Endothelial cell of umbilical vein (primary cell): ENCODE data around the gene ARPC2. TPM values are rescaled to one million over a fixed set of nuclear protein-coding genes. Genes with fewer than 3 reads are reported as not detected.

ENCODE experiments used
- BruUV-seq: library from RNA; stranded (reverse); fragments of 400-500 nt; replicated peaks from 2 replicates; lab custom pipeline; 2021; lab: Mats Ljungman, UMichigan
- CTCF ChIA-PET: fragments of 300-600, 350-600 bp; sonication (Branson Sonifier 250); formaldehyde crosslinking; loops from one replicate; lab custom pipeline; 2021; ENCODE audit warnings: antibody characterized with exemption, inconsistent platforms; lab: Charles Lee
- POLR2A ChIA-PET: fragments of 300-600, 350-600 bp; sonication (Branson Sonifier 250); formaldehyde crosslinking; loops from one replicate; lab custom pipeline; 2021; ENCODE audit warnings: antibody characterized with exemption, inconsistent platforms; lab: Charles Lee
- DNase-seq: peaks from one replicate; pipeline ENCODE4 v3.0.0-alpha.2; 2011; ENCODE audit warnings: low read depth, low spot score
- FAIRE-seq: peaks from 2 replicates; lab custom pipeline; 2011; peaks lifted over from hg19 to GRCh38; lab: Jason Lieb, UNC
- H2AFZ ChIP-seq: 2 replicates; pipeline ENCODE4 v1.6.0; 2012; ENCODE audit warnings: low read depth, low read length, control low read depth, inconsistent platforms
- H3K27ac ChIP-seq: 2 replicates; pipeline ENCODE4 v1.5.1; 2011; ENCODE audit warnings: low read depth, mild to moderate bottlenecking, control low read depth, low read length, moderate library complexity; ENCODE audit not compliant: insufficient read depth
- H3K27me3 ChIP-seq, 2 experiments: 2 replicates each; pipeline versions ENCODE4 v1.6.0 to v1.6.1; 2011; ENCODE audit warnings: low read length in 2 of 2, mixed read lengths in 1 of 2; ENCODE audit not compliant: control insufficient read depth in 2 of 2, insufficient read depth in 2 of 2
- H3K36me3 ChIP-seq, 2 experiments: 2 replicates in 1 of 2; 3 replicates in 1 of 2; pipeline ENCODE4 v1.5.1; 2011; ENCODE audit warnings: low read length in 2 of 2, mild to moderate bottlenecking in 1 of 2, moderate library complexity in 1 of 2; ENCODE audit not compliant: control insufficient read depth in 2 of 2, insufficient read depth in 2 of 2; ENCODE audit errors: extremely low read depth in 1 of 2
- H3K4me1 ChIP-seq: 3 replicates; pipeline ENCODE4 v1.5.1; 2011; ENCODE audit warnings: mild to moderate bottlenecking, low read length; ENCODE audit not compliant: control insufficient read depth, insufficient read depth; ENCODE audit errors: extremely low read depth
- H3K4me2 ChIP-seq: 2 replicates; pipeline ENCODE4 v1.6.1; 2011; ENCODE audit warnings: low read length, control low read depth, mixed read lengths; ENCODE audit not compliant: insufficient read depth
- H3K4me3 ChIP-seq, 3 experiments: fragments of 200-600 bp in 1 of 3; sonication (generic), shearing (Covaris generic) in 1 of 3; replicated peaks in 1 of 3; 2 replicates each; pipeline ENCODE4 v1.5.1; 2011 to 2016; ENCODE audit warnings: control low read depth in 3 of 3, low read length in 3 of 3, mild to moderate bottlenecking in 2 of 3, inconsistent platforms in 1 of 3, low read depth in 1 of 3, moderate library complexity in 1 of 3; ENCODE audit not compliant: insufficient read depth in 1 of 3
- H3K79me2 ChIP-seq: 2 replicates; pipeline ENCODE4 v1.6.0; 2012; ENCODE audit warnings: low read length, inconsistent platforms; ENCODE audit not compliant: control insufficient read depth, insufficient read depth
- H3K9ac ChIP-seq: replicated peaks from 2 replicates; pipeline ENCODE3; 2011; ENCODE audit warnings: low read length, control low read depth; ENCODE audit not compliant: insufficient read depth; ENCODE audit errors: extremely low read depth
- H3K9me1 ChIP-seq: replicated peaks from 3 replicates; pipeline ENCODE4 v1.6.0; 2011; ENCODE audit warnings: mild to moderate bottlenecking, low read length; ENCODE audit not compliant: control insufficient read depth, insufficient read depth; ENCODE audit errors: extremely low read depth
- H3K9me3 ChIP-seq: replicated peaks from 2 replicates; pipeline ENCODE4 v1.5.1; 2012; ENCODE audit warnings: low read length, inconsistent platforms; ENCODE audit not compliant: control insufficient read depth, insufficient read depth
- H4K20me1 ChIP-seq: replicated peaks from 2 replicates; pipeline ENCODE3; 2011; ENCODE audit warnings: mild to moderate bottlenecking, low read length; ENCODE audit not compliant: control insufficient read depth, insufficient read depth; ENCODE audit errors: extremely low read depth
- EZH2 ChIP-seq: IDR thresholded peaks from 2 replicates; pipeline ENCODE4 v1.6.1; 2012; ENCODE audit warnings: borderline replicate concordance, low read depth, mild to moderate bottlenecking, moderate library complexity, low read length, inconsistent platforms; ENCODE audit not compliant: severe bottlenecking
- FOS ChIP-seq: IDR thresholded peaks from 2 replicates; pipeline ENCODE4 v1.6.1; 2011; ENCODE audit warnings: mild to moderate bottlenecking, low read length, moderate library complexity, borderline replicate concordance; ENCODE audit not compliant: insufficient read depth
- GATA2 ChIP-seq: IDR thresholded peaks from 2 replicates; pipeline ENCODE4 v1.7.0; 2011; ENCODE audit warnings: low read depth, mild to moderate bottlenecking, moderate library complexity, mixed read lengths, low read length; ENCODE audit not compliant: insufficient read length, insufficient read depth
- JUN ChIP-seq: IDR thresholded peaks from 2 replicates; pipeline ENCODE4 v1.6.1; 2011; ENCODE audit warnings: borderline replicate concordance, low read depth; ENCODE audit not compliant: insufficient read length, insufficient read depth
- MYC ChIP-seq: IDR thresholded peaks from one replicate; pipeline ENCODE4 v1.6.1; 2011; ENCODE audit warnings: mild to moderate bottlenecking, low read depth, low read length
- POLR2A ChIP-seq: IDR thresholded peaks from 2 replicates; pipeline ENCODE4 v1.6.1; 2012; ENCODE audit warnings: low read depth, mild to moderate bottlenecking, control low read depth, low read length
- POLR2AphosphoS5 ChIP-seq: IDR thresholded peaks from 2 replicates; pipeline ENCODE4 v1.6.1; 2012; ENCODE audit warnings: low read depth, mild to moderate bottlenecking, control low read depth, low read length, moderate library complexity; ENCODE audit not compliant: insufficient read depth
- dilution Hi-C: fragments of 300-500 bp; cut with MboI; formaldehyde crosslinking; loops from one replicate; pipeline ENCODE4 v1.15.0; 2019; ENCODE audit warnings: low sequenced_read_pairs; ENCODE audit not compliant: extremely low pct_ligation_motif_present
- intact Hi-C: fragments of 100-400 bp; cut with micrococcal nuclease; formaldehyde crosslinking; loops from one replicate; pipeline ENCODE4 v1.10.0; 2022
- polyA plus RNA-seq, 4 experiments: library from polyadenylated mRNA; depleted of rRNA in 3 of 4; stranded (reverse) in 3 of 4; unstranded in 1 of 4; fragments of >200 nt; gene quantifications; 2 replicates each; pipeline versions ENCODE4 v1.2.1 to v1.2.3, GENCODE V29; 2011 to 2012; ENCODE audit warnings: missing spikeins in 1 of 4
- total RNA-seq: library from RNA; stranded (reverse); gene quantifications from 2 replicates; pipeline ENCODE4 v1.2.3, GENCODE V29; 2021
- TF ChIP-seq, protein P1 (sequence below): IDR thresholded peaks from 2 replicates; pipeline ENCODE4 v1.6.1; 2011; ENCODE audit not compliant: insufficient read depth, insufficient read length
- TF ChIP-seq, protein P2 (sequence below), 2 donors: IDR thresholded peaks; 1 replicate in 1 of 2; 2 replicates in 1 of 2; pipeline ENCODE4 v1.5.1; 2011; ENCODE audit warnings: low read length in 2 of 2, mild to moderate bottlenecking in 2 of 2, moderate library complexity in 2 of 2, control low read depth in 1 of 2, inconsistent platforms in 1 of 2, low read depth in 1 of 2; ENCODE audit not compliant: insufficient read depth in 1 of 2; ENCODE audit errors: extremely low read depth in 1 of 2

The ARPC2 gene
- total and polyA plus RNA-seq, 2 donors (not counting 3 experiments of a cell fraction or from before 2014, with no cell fraction given): 417 to 455 TPM

DNA sequence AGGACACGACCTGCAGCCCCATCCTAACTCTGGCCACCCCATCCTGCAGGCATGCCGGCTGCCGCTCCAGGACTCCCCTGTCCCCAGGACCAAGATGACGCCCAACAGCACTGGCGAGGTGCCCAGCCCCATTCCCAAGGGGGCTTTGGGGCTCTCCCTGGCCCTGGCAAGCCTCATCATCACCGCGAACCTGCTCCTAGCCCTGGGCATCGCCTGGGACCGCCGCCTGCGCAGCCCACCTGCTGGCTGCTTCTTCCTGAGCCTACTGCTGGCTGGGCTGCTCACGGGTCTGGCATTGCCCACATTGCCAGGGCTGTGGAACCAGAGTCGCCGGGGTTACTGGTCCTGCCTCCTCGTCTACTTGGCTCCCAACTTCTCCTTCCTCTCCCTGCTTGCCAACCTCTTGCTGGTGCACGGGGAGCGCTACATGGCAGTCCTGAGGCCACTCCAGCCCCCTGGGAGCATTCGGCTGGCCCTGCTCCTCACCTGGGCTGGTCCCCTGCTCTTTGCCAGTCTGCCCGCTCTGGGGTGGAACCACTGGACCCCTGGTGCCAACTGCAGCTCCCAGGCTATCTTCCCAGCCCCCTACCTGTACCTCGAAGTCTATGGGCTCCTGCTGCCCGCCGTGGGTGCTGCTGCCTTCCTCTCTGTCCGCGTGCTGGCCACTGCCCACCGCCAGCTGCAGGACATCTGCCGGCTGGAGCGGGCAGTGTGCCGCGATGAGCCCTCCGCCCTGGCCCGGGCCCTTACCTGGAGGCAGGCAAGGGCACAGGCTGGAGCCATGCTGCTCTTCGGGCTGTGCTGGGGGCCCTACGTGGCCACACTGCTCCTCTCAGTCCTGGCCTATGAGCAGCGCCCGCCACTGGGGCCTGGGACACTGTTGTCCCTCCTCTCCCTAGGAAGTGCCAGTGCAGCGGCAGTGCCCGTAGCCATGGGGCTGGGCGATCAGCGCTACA lies 45.9 kb downstream of the ARPC2 start:
- Histone ChIP-seq H3K27me3 (no peaks in the 10 kb centered on the region), H3K27ac (no peak overlapping the region), H3K36me3 (peaks cover 0 to 37% of the 10 kb centered on the region in 2 experiments), H3K4me1 (peaks cover 14% of the 10 kb centered on the region), H4K20me1 (no peaks in the 10 kb centered on the region), H3K9me3 (no peaks in the 10 kb centered on the region), H3K79me2 (no peaks in the 10 kb centered on the region), H3K9ac (no peak overlapping the region), H3K4me2 (no peak overlapping the region), H2AFZ (no peak overlapping the region), H3K9me1 (no peaks in the 10 kb centered on the region), H3K4me3 (no peak overlapping the region)
- no peak for DNase-seq
- no peak for FAIRE-seq
- intact Hi-C loops: no loop called here
- BruUV-seq: no TSS peak
- ChIA-PET POLR2A (no interaction called here), CTCF (no interaction called here)
- dilution Hi-C loops: no loop called here
- TF ChIP-seq MYC (no peak), FOS (no peak), GATA2 (no peak), POLR2A (no peak), EZH2 (no peak), POLR2AphosphoS5 (no peak), JUN (no peak)
- TF ChIP-seq, protein P1, sequence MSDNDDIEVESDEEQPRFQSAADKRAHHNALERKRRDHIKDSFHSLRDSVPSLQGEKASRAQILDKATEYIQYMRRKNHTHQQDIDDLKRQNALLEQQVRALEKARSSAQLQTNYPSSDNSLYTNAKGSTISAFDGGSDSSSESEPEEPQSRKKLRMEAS: no peak
- TF ChIP-seq, protein P2, sequence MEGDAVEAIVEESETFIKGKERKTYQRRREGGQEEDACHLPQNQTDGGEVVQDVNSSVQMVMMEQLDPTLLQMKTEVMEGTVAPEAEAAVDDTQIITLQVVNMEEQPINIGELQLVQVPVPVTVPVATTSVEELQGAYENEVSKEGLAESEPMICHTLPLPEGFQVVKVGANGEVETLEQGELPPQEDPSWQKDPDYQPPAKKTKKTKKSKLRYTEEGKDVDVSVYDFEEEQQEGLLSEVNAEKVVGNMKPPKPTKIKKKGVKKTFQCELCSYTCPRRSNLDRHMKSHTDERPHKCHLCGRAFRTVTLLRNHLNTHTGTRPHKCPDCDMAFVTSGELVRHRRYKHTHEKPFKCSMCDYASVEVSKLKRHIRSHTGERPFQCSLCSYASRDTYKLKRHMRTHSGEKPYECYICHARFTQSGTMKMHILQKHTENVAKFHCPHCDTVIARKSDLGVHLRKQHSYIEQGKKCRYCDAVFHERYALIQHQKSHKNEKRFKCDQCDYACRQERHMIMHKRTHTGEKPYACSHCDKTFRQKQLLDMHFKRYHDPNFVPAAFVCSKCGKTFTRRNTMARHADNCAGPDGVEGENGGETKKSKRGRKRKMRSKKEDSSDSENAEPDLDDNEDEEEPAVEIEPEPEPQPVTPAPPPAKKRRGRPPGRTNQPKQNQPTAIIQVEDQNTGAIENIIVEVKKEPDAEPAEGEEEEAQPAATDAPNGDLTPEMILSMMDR (IDR thresholded peaks at IDR 0.05; ENCODE audit: extremely low read depth in 1 of 2, insufficient read depth in 1 of 2, low read depth in 1 of 2, low read length in 2 of 2): no peak
